A549 treated with AZD9567 at 1 μM for 4 hours (cell line): Measurements from ENCODE around the gene TXLNG. TPM values are rescaled to one million over a fixed set of nuclear protein-coding genes. Genes with fewer than 3 reads are reported as not detected.

Experiments used
- total RNA-seq: library from RNA; stranded (reverse); fragments of 200-300 nt; extraction: Qiagen RNA extraction; gene quantifications from 5 replicates; pipeline ENCODE4 v1.2.3, GENCODE V29; 2022; ENCODE audit not compliant: insufficient read depth

TXLNG gene
- total RNA-seq = 14.2 to 21.9 TPM (median 15.8 TPM) in 5 replicates

GRCh38 chrX:16786139-16786790 is at the start of gene TXLNG:
TXLNG (plus strand) TSS chrX:16786466; CDS start chrX:16786488, 22 bp downstream.

GRCh38 chrX:16870095-16870861 is 84.0 kb downstream of the TXLNG start, which contains the start of gene RBBP7:
RBBP7 (minus strand) TSS chrX:16870362; CDS start chrX:16870053, 309 bp downstream.

Other genes with a start within 250 kb of the TXLNG start
- not detected in 5 replicates for gene S100G, start 136.3 kb upstream of the TXLNG start, total RNA-seq
- 8.3 to 10.3 TPM (median 9.2 TPM) in 5 replicates for gene CTPS2, start 73.8 kb upstream of the TXLNG start, total RNA-seq
- 21.2 to 25.8 TPM (median 23.9 TPM) in 5 replicates for gene SYAP1, start 66.9 kb upstream of the TXLNG start, total RNA-seq
- gene RBBP7, start 83.9 kb downstream of the TXLNG start, total RNA-seq = 162 to 197 TPM (median 163 TPM) in 5 replicates
- gene REPS2, start 160.2 kb downstream of the TXLNG start, total RNA-seq = 0.40 to 1.9 TPM (median 0.98 TPM) in 5 replicates